ENCODE results near the gene DKKL1. TPM values are rescaled to one million over a fixed set of nuclear protein-coding genes. Genes with fewer than 3 reads are reported as not detected.

DKKL1 gene
- total RNA-seq, 1 donor from 2014 or later: not detected

GRCh38 chr19:49338023-49338677 is 25.5 kb upstream of the DKKL1 start:
- DNase-seq: no peak

- peak; percentile 80 for DNase-seq
Measured at GRCh38 chr19:49338691-49339300, 24.9 kb upstream of the DKKL1 start.

GRCh38 chr19:49339301-49340068 is 24.2 kb upstream of the DKKL1 start:
- peak; percentile 97 for DNase-seq

- DNase-seq: peak; percentile 58
Measured at GRCh38 chr19:49340069-49340864, 23.4 kb upstream of the DKKL1 start.

- DNase-seq: no peak
Measured at GRCh38 chr19:49340865-49341718, 22.6 kb upstream of the DKKL1 start.

- DNase-seq: no peak
Measured at GRCh38 chr19:49342291-49342721, 21.4 kb upstream of the DKKL1 start.

- no peak for DNase-seq
Measured at GRCh38 chr19:49343123-49343522, 20.6 kb upstream of the DKKL1 start.

- no peak for DNase-seq
Measured at GRCh38 chr19:49344505-49345423, 18.9 kb upstream of the DKKL1 start.

GRCh38 chr19:49347191-49347590 is 16.5 kb upstream of the DKKL1 start:
- no peak for DNase-seq

GRCh38 chr19:49347835-49348234 is 15.8 kb upstream of the DKKL1 start:
- peak; percentile 59 for DNase-seq

- DNase-seq: no peak
Measured at GRCh38 chr19:49348305-49349189, 15.1 kb upstream of the DKKL1 start.

- DNase-seq: no peak
Measured at GRCh38 chr19:49349567-49349966, 14.1 kb upstream of the DKKL1 start.

- DNase-seq: peak; percentile 69
Measured at GRCh38 chr19:49355909-49356353, 7.7 kb upstream of the DKKL1 start.

GRCh38 chr19:49356382-49356781 is 7.3 kb upstream of the DKKL1 start:
- no peak for DNase-seq

- no peak for DNase-seq
Measured at GRCh38 chr19:49357186-49357585, 6.5 kb upstream of the DKKL1 start.

GRCh38 chr19:49359851-49360820 is 3.5 kb upstream of the DKKL1 start:
- peak; percentile 24 for DNase-seq

- DNase-seq: peak; percentile 96
Measured at GRCh38 chr19:49361438-49362047, 2.1 kb upstream of the DKKL1 start.

Data from tongue (tissue), 2 donors.